ENCODE data around the gene BRD8.

BRD8 gene

DNA sequence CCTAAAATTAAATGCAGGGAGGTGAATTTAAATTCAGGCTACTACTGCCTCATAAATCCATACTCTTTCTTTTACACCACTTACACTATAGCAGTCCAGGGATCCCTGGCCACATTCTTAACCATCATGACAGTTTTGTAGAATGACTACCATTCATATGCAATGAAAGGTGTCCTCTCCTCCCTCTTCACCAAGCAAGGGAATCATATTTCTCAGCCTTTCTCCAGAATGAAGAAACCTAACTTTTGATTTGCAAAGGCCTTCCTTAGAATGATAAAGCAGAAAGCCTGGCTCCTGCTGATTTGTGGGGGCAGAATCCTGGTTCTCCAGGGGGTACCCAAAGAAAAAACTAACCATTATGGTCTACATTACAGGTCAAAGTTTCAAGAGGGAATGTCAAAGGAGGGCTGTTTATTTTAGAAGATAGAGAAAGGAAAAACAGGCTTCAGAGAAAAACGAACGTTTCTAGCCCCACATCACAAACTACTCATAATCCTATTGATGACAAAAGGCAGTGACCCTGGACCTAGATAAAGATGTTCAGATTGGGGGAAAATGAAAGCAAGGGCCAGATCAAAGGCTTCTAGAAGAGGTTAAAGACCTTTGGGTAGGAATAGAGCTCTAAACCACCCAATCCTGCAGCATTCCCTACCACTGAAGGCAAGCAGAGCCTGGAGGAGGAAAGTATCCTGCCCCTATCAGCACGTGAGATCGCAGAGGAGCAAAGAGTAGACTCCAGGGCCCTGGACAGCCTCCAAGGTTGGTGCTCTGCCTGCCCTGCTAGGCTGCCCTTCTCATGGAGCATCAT, 83.1 kb downstream of the BRD8 start:
- DNase-seq: no peak

DNA sequence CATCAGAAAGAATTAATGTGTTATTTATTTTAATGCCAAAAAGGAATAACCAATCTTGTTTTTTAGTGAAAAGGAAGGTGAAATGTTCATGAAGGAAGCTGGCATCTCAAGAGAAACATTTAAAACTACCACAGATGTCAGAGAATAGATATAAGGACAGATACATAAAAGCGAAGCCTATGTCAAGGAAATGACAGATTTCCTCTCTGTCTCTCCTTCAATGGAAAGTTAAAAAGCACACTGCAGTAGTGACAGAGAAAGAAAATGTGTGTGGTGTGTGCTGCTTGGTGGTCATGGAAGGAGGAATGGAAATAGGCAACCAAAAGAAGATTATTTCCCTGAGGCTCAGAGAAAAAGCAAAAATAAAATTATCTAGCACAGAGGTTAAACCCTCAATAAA, 85.4 kb downstream of the BRD8 start:
- DNase-seq: no peak

DNA sequence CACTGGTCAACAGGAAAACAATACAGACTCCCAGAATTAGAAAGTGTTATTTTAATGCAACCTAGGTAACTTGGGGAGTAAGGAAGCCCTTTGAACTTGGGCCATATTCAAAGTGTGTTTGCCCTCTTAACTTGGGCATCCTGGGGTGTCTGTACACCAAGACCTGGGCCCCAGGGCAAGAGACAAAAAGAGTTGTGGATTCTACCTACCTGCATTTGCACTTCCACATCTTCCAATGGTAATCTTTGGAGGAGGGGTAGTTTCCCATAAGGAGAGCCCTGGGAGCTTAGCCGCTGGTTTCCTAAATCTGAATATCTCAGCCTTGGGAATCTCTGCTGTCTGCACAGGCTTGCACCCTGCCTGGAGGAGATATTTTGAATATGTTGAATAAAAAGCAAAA, 86.1 kb downstream of the BRD8 start:
- no peak for DNase-seq

DNA sequence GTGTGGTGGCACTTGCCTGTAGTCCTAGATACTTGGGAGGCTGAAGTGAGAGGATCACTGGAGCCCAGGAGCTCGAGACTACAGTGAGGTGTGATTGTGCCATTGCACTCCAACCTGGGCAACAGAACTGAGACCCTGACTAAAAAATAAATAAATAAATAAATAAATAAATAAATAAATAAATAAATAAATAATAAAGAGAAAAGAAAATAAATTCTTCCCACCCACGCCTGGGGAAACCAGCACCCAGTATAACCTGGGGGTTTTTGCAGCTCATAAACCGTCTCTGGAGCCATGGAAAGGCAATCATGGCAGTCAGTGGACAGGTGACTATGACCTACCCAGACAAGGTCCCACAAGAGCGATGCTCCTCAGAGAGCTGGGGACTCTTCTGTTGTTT, 86.7 kb downstream of the BRD8 start:
- DNase-seq: no peak

Measured in NCI-H1048 (cell line).